HepG2 (cell line): Measurements from ENCODE around the gene FAM219B. TPM values are rescaled to one million over a fixed set of nuclear protein-coding genes. Genes with fewer than 3 reads are reported as not detected.

Experiments
- AGO1 ChIP-seq: fragments of 200-400 bp; formaldehyde crosslinking; IDR thresholded peaks from 2 replicates; pipeline ENCODE4 v1.6.1; 2017; ENCODE audit warnings: mild to moderate bottlenecking, low read depth, low read length, moderate library complexity; ENCODE audit not compliant: poor library complexity, severe bottlenecking
- CBX1 ChIP-seq: IDR thresholded peaks from one replicate; pipeline ENCODE4 v1.6.1; 2016; ENCODE audit warnings: antibody characterized with exemption, low read depth
- CEBPZ ChIP-seq: IDR thresholded peaks from 2 replicates; pipeline ENCODE4 v1.6.1; 2012; ENCODE audit warnings: low read length, improper control_type of control experiment
- KLF15 ChIP-seq: sonication (generic); formaldehyde crosslinking; IDR thresholded peaks from 2 replicates; pipeline ENCODE4 v1.8.1; 2023; ENCODE audit warnings: borderline replicate concordance, mild to moderate bottlenecking, inconsistent platforms, missing genetic modification reagents, mixed read lengths
- MLX ChIP-seq: IDR thresholded peaks from 2 replicates; pipeline ENCODE4 v1.6.1; 2016
- NPAS2 ChIP-seq: sonication (generic); formaldehyde crosslinking; IDR thresholded peaks from 2 replicates; pipeline ENCODE4 v1.8.0; 2022; ENCODE audit warnings: mild to moderate bottlenecking, missing genetic modification reagents, borderline replicate concordance
- PRDM4 ChIP-seq: sonication (generic); formaldehyde crosslinking; IDR thresholded peaks from 2 replicates; pipeline ENCODE4 v1.9.0; 2021; ENCODE audit warnings: missing genetic modification reagents, borderline replicate concordance
- ZNF563 ChIP-seq: sonication (generic); formaldehyde crosslinking; IDR thresholded peaks from 2 replicates; pipeline ENCODE4 v1.8.0; 2022; ENCODE audit warnings: mild to moderate bottlenecking, moderate library complexity, missing genetic modification reagents
- ZNF598 ChIP-seq: sonication (generic); formaldehyde crosslinking; IDR thresholded peaks from 2 replicates; pipeline ENCODE4 v1.5.1; 2020; ENCODE audit warnings: mild to moderate bottlenecking, missing genetic modification reagents, borderline replicate concordance
- ZSCAN20 ChIP-seq: sonication (generic); formaldehyde crosslinking; IDR thresholded peaks from 2 replicates; pipeline ENCODE4 v1.4.0; 2020; ENCODE audit warnings: missing genetic modification reagents, mild to moderate bottlenecking, borderline replicate concordance
- polyA plus RNA-seq, 8 experiments: library from polyadenylated mRNA; depleted of rRNA in 3 of 8; stranded (reverse) in 7 of 8; unstranded in 1 of 8; fragments of >200 nt; fragmentation: Illumina TruSeq in 4 of 8; extraction: Trizol in 4 of 8; gene quantifications; 2 replicates each; pipeline versions ENCODE4 v1.2.1 to v1.2.3, GENCODE V29; 2011 to 2016; ENCODE audit warnings: low read depth in 4 of 8, missing spikeins in 1 of 8, mixed read lengths in 1 of 8; ENCODE audit not compliant: insufficient read depth in 1 of 8
- total RNA-seq, 5 experiments: library from RNA; depleted of rRNA; stranded (reverse); fragments of >200 nt; fragmentation: Illumina TruSeq; extraction: Trizol; gene quantifications; 2 replicates each; pipeline ENCODE4 v1.2.3, GENCODE V29; 2016; ENCODE audit warnings: low read depth in 1 of 5
- TF ChIP-seq, protein P1 (sequence below): sonication (generic); formaldehyde crosslinking; IDR thresholded peaks from 2 replicates; pipeline ENCODE4 v1.8.0; 2022; ENCODE audit warnings: mild to moderate bottlenecking, missing genetic modification reagents

Gene FAM219B
- total and polyA plus RNA-seq, 2 of the 13 experiments (the other 11 are each of a cell fraction or from before 2014, with no cell fraction given): 36.6 to 50.2 TPM

- TF ChIP-seq, protein P1, sequence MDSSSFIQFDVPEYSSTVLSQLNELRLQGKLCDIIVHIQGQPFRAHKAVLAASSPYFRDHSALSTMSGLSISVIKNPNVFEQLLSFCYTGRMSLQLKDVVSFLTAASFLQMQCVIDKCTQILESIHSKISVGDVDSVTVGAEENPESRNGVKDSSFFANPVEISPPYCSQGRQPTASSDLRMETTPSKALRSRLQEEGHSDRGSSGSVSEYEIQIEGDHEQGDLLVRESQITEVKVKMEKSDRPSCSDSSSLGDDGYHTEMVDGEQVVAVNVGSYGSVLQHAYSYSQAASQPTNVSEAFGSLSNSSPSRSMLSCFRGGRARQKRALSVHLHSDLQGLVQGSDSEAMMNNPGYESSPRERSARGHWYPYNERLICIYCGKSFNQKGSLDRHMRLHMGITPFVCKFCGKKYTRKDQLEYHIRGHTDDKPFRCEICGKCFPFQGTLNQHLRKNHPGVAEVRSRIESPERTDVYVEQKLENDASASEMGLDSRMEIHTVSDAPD (CRISPR knock-in tag): 0 out of 2 replicates have a peak, but pooled peaks have one; percentile 62
- TF ChIP-seq NPAS2 (CRISPR knock-in tag) (no peak), ZNF563 (CRISPR knock-in tag) (peak; percentile 95), ZNF598 (CRISPR knock-in tag) (0 out of 2 replicates have a peak, but pooled peaks have one; percentile 52), MLX (0 out of 2 replicates have a peak, but pooled peaks have one; percentile 8), CBX1 (peak; percentile 23), CEBPZ (no peak), PRDM4 (no peak), AGO1 (peak; percentile 54), ZSCAN20 (no peak), KLF15 (CRISPR knock-in tag) (no peak)
These were observed 31.1 kb upstream of the FAM219B start, which contains the start of gene COX5A (continued) for GRCh38 chr15:74937590-74938371.
